ENCODE data around the gene SPATA46. TPM values are rescaled to one million over a fixed set of nuclear protein-coding genes. Genes with fewer than 3 reads are reported as not detected.
A peak's percentile ranks its signal among the peaks of the same experiment; 100 is the strongest.

The SPATA46 gene
- total RNA-seq, 1 experiment from 2014 or later: not detected

DNA sequence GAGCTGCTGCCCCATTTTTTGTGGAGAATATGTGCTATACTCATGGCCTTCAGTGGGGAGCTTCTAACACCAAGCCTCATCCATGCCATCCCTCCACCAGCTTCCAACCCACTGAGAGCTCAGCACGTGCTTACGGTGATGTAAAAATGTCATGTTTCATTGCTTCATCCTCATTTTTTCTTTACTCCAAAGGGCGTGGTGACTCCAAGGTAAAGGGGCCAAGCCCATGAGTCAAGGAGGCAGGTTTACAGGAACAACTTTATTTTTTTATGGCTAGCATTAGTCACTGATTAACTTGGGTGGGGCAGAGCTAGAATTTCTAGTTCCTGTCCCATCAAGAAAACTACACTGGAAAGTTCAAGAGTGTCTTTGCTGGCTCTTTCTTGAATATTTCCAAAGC, 4.7 kb upstream of the SPATA46 start, which contains the start of gene C1orf226:
C1orf226 (plus strand) TSS at position 346 of the 400 bp plus-strand sequence. CDS start 174 bp downstream, outside the sequence.
- Mint-ChIP-seq H3K9me3 (ENCODE audit: low read depth, unreplicated experiment) (no peaks in the 10 kb centered on the region), H3K4me1 (ENCODE audit: low read depth, unreplicated experiment) (peaks cover 19% of the 10 kb centered on the region), H3K4me3 (ENCODE audit: low read depth, unreplicated experiment) (peak within 1 kb of the TSS; percentile 12), H3K27me3 (ENCODE audit: unreplicated experiment) (no peaks in the 10 kb centered on the region), H3K27ac (ENCODE audit: unreplicated experiment) (peak within 1 kb of the TSS; percentile 89), H3K36me3 (ENCODE audit: insufficient read depth, unreplicated experiment) (peaks cover 12% of the 10 kb centered on the region)
- no TSS peak for BruUV-seq (replicated peaks)
- TF ChIP-seq, protein P1, sequence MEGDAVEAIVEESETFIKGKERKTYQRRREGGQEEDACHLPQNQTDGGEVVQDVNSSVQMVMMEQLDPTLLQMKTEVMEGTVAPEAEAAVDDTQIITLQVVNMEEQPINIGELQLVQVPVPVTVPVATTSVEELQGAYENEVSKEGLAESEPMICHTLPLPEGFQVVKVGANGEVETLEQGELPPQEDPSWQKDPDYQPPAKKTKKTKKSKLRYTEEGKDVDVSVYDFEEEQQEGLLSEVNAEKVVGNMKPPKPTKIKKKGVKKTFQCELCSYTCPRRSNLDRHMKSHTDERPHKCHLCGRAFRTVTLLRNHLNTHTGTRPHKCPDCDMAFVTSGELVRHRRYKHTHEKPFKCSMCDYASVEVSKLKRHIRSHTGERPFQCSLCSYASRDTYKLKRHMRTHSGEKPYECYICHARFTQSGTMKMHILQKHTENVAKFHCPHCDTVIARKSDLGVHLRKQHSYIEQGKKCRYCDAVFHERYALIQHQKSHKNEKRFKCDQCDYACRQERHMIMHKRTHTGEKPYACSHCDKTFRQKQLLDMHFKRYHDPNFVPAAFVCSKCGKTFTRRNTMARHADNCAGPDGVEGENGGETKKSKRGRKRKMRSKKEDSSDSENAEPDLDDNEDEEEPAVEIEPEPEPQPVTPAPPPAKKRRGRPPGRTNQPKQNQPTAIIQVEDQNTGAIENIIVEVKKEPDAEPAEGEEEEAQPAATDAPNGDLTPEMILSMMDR (IDR thresholded peaks at IDR 0.05; ENCODE audit: unreplicated experiment): no peak
- DNase-seq: peak; percentile 84
- intact Hi-C loops (cut with micrococcal nuclease; ENCODE audit: unreplicated experiment): no loop called here
- CTCF ChIA-PET: interaction anchor here (0.6 to 2.4 kb wide), 9 partner anchors 8 to 704 kb away, joined by 3 to 13 read pairs (median 4); no protein-coding TSS in a partner anchor

- no peak overlapping the region for H3K4me3 Mint-ChIP-seq (ENCODE audit: low read depth, unreplicated experiment)
- CTCF ChIA-PET: interaction anchor here (0.8 to 2.4 kb wide), 5 partner anchors 9 to 167 kb away, joined by 3 to 13 read pairs (median 3); no protein-coding TSS in a partner anchor
- BruUV-seq (replicated peaks): no TSS peak
These were observed 3.6 kb upstream of the SPATA46 start for GRCh38 chr1:162380061-162380846.

DNA sequence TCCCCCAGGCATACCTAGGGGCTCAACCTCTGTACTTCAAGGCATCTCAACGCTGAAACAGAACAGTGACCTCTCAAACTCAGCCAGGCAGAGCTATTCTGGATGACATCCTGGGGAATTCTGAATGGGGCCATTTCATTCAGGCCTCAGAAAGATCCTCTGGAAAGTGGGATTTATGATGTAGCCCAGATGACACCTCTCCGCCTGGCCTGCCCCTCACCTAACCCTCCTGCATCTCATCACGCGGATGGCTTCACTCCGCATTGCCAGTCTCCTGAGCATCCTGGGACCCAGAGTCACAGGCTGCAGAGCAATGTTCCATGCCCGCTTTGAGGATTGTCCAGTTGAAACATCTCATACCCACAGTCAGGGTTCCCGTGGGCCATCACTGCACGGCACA, 1.2 kb downstream of the SPATA46 start:
- intact Hi-C loops (cut with micrococcal nuclease; ENCODE audit: unreplicated experiment): no loop called here
- Mint-ChIP-seq H3K9me3 (ENCODE audit: low read depth, unreplicated experiment) (no peaks in the 10 kb centered on the region), H3K27me3 (ENCODE audit: unreplicated experiment) (no peaks in the 10 kb centered on the region), H3K4me3 (ENCODE audit: low read depth, unreplicated experiment) (no peak overlapping the region), H3K27ac (ENCODE audit: unreplicated experiment) (no peak overlapping the region), H3K4me1 (ENCODE audit: low read depth, unreplicated experiment) (peaks cover 31% of the 10 kb centered on the region), H3K36me3 (ENCODE audit: insufficient read depth, unreplicated experiment) (peaks cover 10% of the 10 kb centered on the region)
- CTCF ChIA-PET: no interaction called here
- BruUV-seq (replicated peaks): no TSS peak
- TF ChIP-seq, protein P1 (IDR thresholded peaks at IDR 0.05; ENCODE audit: unreplicated experiment): no peak
- DNase-seq: no peak

More at GRCh38 chr1:162380061-162380846, 3.6 kb upstream of the SPATA46 start:
- H3K27ac Mint-ChIP-seq (ENCODE audit: unreplicated experiment): no peak overlapping the region
- H3K27me3 Mint-ChIP-seq (ENCODE audit: unreplicated experiment): no peaks in the 10 kb centered on the region
- peaks cover 19% of the 10 kb centered on the region for H3K4me1 Mint-ChIP-seq (ENCODE audit: low read depth, unreplicated experiment)
- peaks cover 12% of the 10 kb centered on the region for H3K36me3 Mint-ChIP-seq (ENCODE audit: insufficient read depth, unreplicated experiment)
- intact Hi-C loops (cut with micrococcal nuclease; ENCODE audit: unreplicated experiment): no loop called here
- TF ChIP-seq, protein P1 (IDR thresholded peaks at IDR 0.05; ENCODE audit: unreplicated experiment): no peak
- no peaks in the 10 kb centered on the region for H3K9me3 Mint-ChIP-seq (ENCODE audit: low read depth, unreplicated experiment)
- DNase-seq: no peak

DNA sequence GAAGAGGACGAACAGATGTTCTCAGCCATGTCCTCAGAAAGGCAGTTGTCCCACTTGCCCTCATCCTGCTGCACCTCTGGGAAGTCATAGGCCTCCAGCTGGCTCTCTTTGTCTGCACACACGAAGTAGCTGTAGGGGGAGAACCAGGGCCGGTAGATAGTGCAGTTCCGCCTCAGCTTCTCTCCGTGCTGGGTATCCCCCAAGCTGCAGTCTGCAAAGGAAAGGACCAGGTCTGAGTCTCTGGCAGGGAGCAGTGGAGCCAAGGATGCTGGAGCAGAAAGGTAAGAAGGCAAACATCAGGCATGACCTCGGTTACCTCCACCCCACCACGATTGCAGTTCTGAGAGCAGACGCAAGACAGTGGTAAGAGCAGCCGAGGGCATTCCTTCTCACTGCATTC, 2.2 kb downstream of the SPATA46 start:
- intact Hi-C loops (cut with micrococcal nuclease; ENCODE audit: unreplicated experiment): no loop called here
- no peak overlapping the region for H3K4me3 Mint-ChIP-seq (ENCODE audit: low read depth, unreplicated experiment)
- H3K27ac Mint-ChIP-seq (ENCODE audit: unreplicated experiment): no peak overlapping the region
- CTCF ChIA-PET: no interaction called here
- peaks cover 31% of the 10 kb centered on the region for H3K4me1 Mint-ChIP-seq (ENCODE audit: low read depth, unreplicated experiment)
- no peaks in the 10 kb centered on the region for H3K27me3 Mint-ChIP-seq (ENCODE audit: unreplicated experiment)
- H3K9me3 Mint-ChIP-seq (ENCODE audit: low read depth, unreplicated experiment): no peaks in the 10 kb centered on the region
- H3K36me3 Mint-ChIP-seq (ENCODE audit: insufficient read depth, unreplicated experiment): peaks cover 10% of the 10 kb centered on the region
- no peak for DNase-seq
- BruUV-seq (replicated peaks): no TSS peak
- TF ChIP-seq, protein P1 (IDR thresholded peaks at IDR 0.05; ENCODE audit: unreplicated experiment): no peak
